Kidney epithelial cell (primary cell): ENCODE results near the gene PTCD1. TPM values are rescaled to one million over a fixed set of nuclear protein-coding genes. Genes with fewer than 3 reads are reported as not detected.
"Not testable (repeated sequence)": the region's sequence is repeated elsewhere in the genome, so short reads cannot be mapped to it uniquely, and the experiment has no call there.

Source experiments
- DNase-seq: peaks from one replicate; pipeline ENCODE4 v3.0.0-alpha.2; 2010; ENCODE audit warnings: low read depth
- H3K27me3 ChIP-seq: 2 replicates; pipeline ENCODE4 v1.6.0; 2011; ENCODE audit warnings: low read length; ENCODE audit not compliant: control insufficient read depth, insufficient read depth
- H3K36me3 ChIP-seq: 2 replicates; pipeline ENCODE4 v1.5.1; 2011; ENCODE audit warnings: low read length; ENCODE audit not compliant: control insufficient read depth, insufficient read depth
- H3K4me3 ChIP-seq: 2 replicates; pipeline ENCODE4 v1.5.1; 2011; ENCODE audit warnings: low read depth, mild to moderate bottlenecking, control low read depth, low read length
- CTCF ChIP-seq: IDR thresholded peaks from 2 replicates; pipeline ENCODE4 v1.5.1; 2011; ENCODE audit warnings: mild to moderate bottlenecking, moderate library complexity, low read length, control low read depth, inconsistent platforms; ENCODE audit not compliant: insufficient read depth, poor library complexity, severe bottlenecking
- total RNA-seq: library from RNA; depleted of rRNA; stranded (reverse); fragments of >200 nt; gene quantifications from 2 replicates; pipeline ENCODE4 v1.2.3, GENCODE V29; 2015

Gene PTCD1
- total RNA-seq, 1 donor from 2014 or later: 5.6 TPM

GRCh38 chr7:99383203-99383602 lies 55.4 kb downstream of the PTCD1 start:
- DNase-seq: no peak
- H3K4me3 ChIP-seq: no peak overlapping the region
- H3K27me3 ChIP-seq: no peaks in the 10 kb centered on the region
- no peaks in the 10 kb centered on the region for H3K36me3 ChIP-seq
- no peak for TF ChIP-seq CTCF

DNA sequence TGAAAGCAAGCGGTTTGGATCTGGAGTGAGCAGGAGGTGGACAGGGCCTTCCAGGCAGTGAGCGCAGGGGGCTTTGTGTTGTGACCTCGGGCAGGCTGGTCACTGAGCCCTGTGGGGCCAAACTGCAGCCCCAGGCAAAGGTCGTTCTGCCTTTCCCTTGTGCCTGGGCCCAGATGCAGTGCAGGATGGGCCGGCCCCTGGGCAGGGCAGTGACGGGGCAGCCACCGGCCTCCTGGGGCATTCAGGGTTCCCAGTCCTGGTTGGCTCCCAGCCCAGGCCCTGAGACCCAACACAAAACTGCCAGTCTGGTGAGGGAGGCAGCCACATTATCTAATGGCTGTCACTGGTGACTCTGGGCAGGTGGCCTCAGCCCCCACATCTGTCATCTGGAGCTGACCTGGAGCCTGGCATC lies 56.9 kb downstream of the PTCD1 start:
- Histone ChIP-seq H3K27me3 (no peaks in the 10 kb centered on the region), H3K36me3 (no peaks in the 10 kb centered on the region), H3K4me3 (no peak overlapping the region)
- no peak for DNase-seq
- TF ChIP-seq CTCF: no peak

- DNase-seq: no peak
- TF ChIP-seq CTCF: no peak
Measured at GRCh38 chr7:99380823-99381663, 57.6 kb downstream of the PTCD1 start.

DNA sequence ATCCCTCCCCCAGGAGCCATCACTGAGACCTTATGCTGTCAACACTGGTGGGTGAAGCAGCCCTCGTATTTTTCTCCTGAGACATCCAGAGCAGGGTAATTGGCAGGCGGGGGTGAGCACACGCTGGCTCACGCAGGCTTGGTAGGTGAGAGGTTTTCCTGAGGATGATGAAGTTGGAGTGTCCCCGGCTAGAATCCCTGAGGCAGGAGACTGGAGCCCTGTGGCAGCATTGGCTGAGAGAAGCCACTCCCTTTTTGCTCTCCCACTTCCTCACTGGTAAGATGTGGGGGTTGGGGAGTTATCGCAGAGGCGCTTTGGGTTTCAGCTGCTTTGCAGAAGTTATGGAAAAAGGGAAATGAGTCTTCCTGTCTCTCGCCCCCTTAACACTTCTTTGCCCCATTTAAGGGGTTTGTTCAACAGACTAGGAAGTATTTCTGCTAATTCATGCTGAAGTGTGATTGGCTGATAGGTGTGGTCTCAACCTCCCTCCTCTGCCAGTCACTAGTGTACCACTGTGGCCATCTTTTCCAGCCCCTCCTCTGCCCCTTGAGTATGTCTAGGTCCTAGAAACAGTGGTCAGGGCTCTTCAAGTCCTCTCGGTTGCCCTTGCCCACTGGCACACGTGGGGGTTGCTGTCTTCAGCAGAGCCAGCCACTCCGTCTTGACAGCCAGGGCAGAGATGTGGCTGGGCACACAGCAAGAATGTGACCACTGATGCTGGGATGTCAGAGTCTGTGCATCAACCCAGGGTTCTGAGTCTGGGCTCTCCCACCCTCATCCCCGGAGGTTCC lies 58.4 kb downstream of the PTCD1 start:
- no peak for DNase-seq
- Histone ChIP-seq H3K4me3 (no peak overlapping the region), H3K36me3 (no peaks in the 10 kb centered on the region), H3K27me3 (no peaks in the 10 kb centered on the region)
- TF ChIP-seq CTCF: no peak

More at GRCh38 chr7:99380823-99381663, 57.6 kb downstream of the PTCD1 start:
- no peaks in the 10 kb centered on the region for H3K27me3 ChIP-seq
- H3K36me3 ChIP-seq: no peaks in the 10 kb centered on the region
- H3K4me3 ChIP-seq: no peak overlapping the region

DNA sequence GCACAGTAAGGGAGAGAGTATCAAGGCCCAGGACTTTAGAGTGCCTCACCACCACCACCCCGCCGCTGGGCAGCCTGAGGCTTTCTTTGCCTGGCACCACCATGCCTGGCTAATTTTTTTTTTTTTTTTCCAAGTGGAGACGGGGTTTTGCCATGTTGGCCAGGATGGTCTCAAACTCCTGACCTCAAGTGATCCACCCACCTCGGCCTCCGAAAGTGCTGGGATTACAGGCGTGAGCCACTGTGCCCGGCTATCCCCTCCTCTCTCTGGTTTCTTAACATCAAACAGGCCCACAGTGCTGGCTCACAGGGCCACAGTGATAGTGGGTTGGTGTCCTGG lies 58.9 kb downstream of the PTCD1 start:
- not testable (repeated sequence) for H3K4me3 ChIP-seq, DNase-seq

GRCh38 chr7:99379043-99379577 lies 59.5 kb downstream of the PTCD1 start:
- peak; percentile 48 for DNase-seq
- Histone ChIP-seq H3K36me3 (no peaks in the 10 kb centered on the region), H3K4me3 (no peak overlapping the region)

More for the DNA sequence above, 58.9 kb downstream of the PTCD1 start:
- not testable (repeated sequence) for H3K36me3 ChIP-seq, H3K27me3 ChIP-seq

More at GRCh38 chr7:99379043-99379577, 59.5 kb downstream of the PTCD1 start:
- no peaks in the 10 kb centered on the region for H3K27me3 ChIP-seq
- TF ChIP-seq CTCF: no peak
